Lower leg skin (tissue), 3 donors: ENCODE measurements around the gene ROR2.

ENCODE experiments used
- CTCF ChIP-seq, 3 donors: fragments of 450-650 bp; IDR thresholded peaks; one replicate each; pipeline ENCODE4 v1.5.1; 2016; ENCODE audit warnings: antibody characterized with exemption in 3 of 3, mild to moderate bottlenecking in 3 of 3, moderate library complexity in 2 of 3
- POLR2A ChIP-seq, 2 donors: fragments of 450-650 bp; IDR thresholded peaks; one replicate each; pipeline ENCODE4 v1.6.1; 2016 to 2017; ENCODE audit warnings: antibody characterized with exemption in 2 of 2, mild to moderate bottlenecking in 1 of 2, moderate library complexity in 1 of 2

GRCh38 chr9:91882627-91883026 lies 67.4 kb downstream of the ROR2 start:
- TF ChIP-seq POLR2A (IDR thresholded peaks at IDR 0.05) (no peak), CTCF (IDR thresholded peaks at IDR 0.05) (no peak)
